Activated CD4-positive, alpha-beta T cell treated with anti-CD3 and anti-CD28 coated beads, Interleukin-2, amount 50 U/mL, for 24 hours (primary cell): ENCODE data around the gene COPS6.

Experiments
- DNase-seq, 2 donors: peaks; one replicate each; pipeline ENCODE4 v3.0.0-alpha.2; 2020; ENCODE audit warnings: low read depth in 1 of 2, low spot score in 1 of 2

COPS6 gene

DNA sequence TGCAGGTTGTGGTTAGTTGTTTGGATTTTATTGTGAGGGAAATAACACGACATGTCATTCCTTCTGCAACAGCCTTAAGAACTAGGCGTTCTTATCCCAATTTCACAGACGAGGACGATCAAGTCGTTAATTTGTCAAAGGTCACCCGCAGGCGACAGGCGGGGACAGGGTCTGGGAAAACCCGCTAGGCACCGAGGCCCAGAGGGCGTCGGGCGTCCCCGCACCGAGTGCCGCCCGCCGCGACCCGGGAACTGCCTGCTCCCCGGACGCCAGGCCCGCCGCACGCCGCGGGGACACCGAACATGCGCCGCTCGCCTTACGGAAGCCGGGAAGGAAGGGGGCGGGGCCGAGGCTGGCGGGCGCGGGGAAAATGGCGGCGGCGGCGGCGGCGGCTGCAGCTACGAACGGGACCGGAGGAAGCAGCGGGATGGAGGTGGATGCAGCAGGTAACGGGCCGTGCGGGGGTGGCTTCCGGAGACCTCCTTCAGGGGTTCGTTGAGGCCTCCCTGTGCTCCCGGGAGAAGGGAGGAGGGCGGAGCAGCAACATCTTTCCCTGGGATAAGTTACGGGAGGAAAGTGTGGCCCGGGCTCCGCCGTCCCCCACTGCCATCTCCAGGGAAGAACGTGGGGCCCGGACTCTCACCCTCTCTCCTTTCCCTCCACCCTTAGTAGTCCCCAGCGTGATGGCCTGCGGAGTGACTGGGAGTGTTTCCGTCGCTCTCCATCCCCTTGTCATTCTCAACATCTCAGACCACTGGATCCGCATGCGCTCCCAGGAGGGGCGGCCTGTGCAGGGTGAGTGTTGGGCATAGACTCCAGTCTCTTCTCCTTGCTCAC is at the start of gene COPS6:
TSS of gene COPS6 (plus strand) at position 349 of the 837 bp plus-strand sequence. CDS start at position 371, 22 bp downstream.
- peak; percentile 76 to 83 for DNase-seq

DNA sequence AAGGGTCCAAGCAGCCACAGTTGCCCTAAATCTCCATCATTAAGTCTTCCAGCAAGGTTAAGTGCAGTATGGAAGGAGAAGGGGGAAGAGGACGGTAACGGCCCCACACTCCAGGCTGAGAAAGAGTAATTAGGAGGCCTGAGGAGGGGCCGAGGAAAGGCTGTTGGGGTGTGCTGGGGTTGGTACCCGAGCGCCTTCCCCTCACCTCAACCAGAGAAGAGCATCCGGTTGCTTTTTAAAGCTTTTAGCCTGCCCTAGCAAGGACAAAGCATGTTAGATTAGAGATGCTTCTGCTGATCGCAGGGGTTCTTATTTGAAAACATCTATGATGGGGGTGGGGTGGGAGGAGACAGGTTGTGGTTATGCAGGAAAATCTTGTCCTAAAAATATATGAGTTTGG is 48.2 kb upstream of the COPS6 start:
- no peak for DNase-seq

GRCh38 chr7:100044718-100045117 is 44.1 kb upstream of the COPS6 start:
- no peak for DNase-seq

DNA sequence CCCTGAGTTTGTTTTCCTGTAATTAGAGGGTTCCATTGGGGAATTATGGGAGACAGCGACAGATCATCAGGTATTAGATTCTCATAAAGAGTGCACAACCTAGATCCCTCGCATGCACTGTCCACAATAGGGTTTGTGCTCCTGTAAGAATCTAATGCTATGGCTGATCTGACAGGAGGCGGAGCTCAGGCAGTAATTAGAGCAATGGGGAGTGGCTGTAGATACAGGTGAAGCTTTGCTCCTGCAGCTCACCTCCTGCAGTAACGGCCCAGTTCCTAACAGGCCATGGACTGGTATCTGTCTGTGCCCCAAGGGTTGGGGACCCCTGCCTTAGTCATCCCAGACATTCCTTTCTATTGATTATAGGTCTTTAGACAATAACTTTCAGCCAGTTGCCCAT is 40.1 kb upstream of the COPS6 start:
- no peak for DNase-seq

DNA sequence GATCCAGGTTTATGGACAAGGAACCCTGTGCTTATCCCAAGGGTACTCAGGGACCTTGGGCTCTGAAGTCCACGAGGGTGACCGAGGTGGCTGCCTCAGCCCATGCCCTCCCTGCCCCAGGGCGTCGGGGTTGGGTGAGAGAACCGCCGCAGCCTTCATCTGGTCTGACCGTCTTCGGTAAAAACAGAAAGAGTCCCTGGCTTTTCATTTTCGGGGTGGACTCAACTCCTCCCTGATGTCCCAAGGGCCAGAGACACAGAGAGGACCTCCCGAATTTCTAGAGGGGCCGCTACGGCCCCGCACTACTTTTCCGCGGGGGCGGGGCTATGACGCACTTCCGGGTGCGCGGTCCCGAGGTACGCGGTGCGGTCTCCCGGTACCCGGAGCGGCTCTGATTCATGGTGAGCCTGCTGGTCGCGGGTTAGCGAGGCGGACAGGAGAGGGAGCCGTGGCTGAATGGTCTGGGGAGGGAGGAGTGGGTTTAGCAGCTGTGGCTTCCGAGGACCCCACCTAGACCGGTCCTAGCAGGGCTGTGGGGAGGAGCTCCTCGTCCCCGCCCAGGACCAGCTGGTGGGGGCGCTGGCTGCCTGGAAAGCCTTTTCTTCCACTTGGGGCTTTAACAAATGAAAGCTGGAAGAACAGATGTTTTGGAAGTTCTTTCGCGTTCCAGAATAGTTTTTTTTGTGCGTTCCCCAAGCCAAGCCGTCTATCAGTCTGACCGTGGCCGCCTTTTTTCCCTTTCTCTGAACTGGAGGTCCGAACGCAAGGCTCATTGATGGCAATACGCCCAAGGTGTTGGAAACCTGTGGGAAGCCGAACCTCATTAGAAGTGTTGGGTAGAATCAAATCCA is 39.1 kb upstream of the COPS6 start, which contains the start of gene ZSCAN21:
TSS of gene ZSCAN21 (plus strand) at position 334 of the 851 bp plus-strand sequence. CDS start 7,233 bp downstream, outside the sequence.
- peak; percentile 71 to 78 for DNase-seq

DNA sequence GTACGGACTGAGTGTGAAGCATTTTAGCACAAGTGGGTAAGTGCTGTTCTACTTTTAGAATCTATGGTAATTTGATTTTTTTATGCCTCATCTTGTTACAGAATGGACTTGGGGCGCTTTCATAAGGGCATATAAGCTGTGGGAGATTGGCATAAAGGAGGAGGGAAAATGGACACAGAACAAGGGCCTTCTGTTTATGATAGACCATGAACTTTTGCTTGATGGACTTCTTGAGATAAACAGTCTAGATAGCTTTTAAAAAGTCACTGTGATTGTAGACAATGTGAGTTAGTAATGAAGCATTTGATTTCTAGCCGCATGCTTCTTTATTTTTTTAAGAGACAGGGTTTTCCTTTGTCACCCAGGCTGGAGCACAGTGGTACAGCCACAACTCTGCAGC is 37.2 kb upstream of the COPS6 start:
- no peak for DNase-seq

GRCh38 chr7:100053215-100053614 is 35.6 kb upstream of the COPS6 start:
- peak in 1 of 2 donors; percentile 7 for DNase-seq

DNA sequence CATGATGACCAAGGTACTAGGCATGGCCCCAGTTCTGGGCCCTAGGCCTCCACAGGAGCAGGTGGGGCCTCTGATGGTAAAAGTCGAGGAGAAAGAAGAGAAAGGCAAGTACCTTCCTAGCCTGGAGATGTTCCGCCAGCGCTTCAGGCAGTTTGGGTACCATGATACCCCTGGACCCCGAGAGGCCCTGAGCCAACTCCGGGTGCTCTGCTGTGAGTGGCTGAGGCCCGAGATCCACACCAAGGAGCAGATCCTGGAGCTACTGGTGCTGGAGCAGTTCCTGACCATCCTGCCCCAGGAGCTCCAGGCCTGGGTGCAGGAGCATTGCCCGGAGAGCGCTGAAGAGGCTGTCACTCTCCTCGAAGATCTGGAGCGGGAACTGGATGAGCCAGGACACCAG is 31.8 kb upstream of the COPS6 start:
- DNase-seq = no peak

- DNase-seq = no peak
Observed at GRCh38 chr7:100059251-100059739, 29.5 kb upstream of the COPS6 start.

DNA sequence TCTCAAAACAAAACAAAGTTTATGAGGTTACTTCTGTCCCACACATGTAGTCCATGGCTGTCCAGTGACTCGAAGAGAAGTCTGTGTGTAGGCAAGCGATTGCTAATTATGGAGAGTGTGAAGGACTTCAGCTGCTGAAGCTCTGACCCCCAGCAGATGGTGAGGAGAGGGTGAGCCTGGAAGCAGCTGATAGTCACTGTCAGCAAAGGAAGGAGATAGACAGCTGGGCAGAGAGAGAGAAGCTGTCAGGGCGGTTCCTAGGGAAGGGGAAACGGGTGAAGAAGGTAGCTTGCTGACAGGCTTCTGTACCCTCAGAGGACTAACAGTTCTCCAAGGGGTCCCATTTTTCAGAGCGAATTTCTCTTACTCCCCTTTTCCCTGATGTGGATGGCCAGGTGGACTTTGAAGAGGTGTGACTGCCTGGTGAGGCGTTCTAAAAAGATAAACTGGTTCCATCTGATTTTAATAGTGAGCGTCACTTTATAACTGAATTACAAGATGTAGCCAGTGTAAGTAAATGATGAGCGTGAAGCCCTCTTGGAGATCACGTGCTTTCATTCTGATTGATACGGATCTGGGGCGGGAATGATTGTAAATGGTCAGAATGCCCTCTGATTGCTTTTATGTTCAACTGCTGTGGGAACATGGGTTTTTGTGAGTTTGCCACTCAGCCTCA is 27.1 kb upstream of the COPS6 start:
- no peak for DNase-seq

DNA sequence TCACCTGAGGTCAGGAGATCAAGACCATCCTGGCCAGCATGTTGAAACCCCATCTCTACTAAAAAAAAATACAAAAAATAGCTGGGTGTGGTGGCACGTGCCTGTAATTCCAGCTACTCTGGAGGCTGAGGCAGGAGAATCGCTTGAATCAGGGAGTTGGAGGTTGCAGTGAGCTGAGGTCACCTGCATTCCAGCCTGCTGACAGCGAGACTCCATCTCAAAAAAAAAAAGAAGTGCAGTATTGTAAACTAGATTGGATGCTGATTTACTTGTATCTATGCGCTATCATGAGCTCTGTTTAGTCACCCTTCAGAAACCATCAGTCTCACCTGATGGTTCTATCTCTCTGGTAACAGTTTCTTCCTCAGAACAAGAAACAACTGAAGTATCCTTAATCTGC is 25.4 kb upstream of the COPS6 start:
- DNase-seq = no peak

GRCh38 chr7:100064162-100064561 is 24.6 kb upstream of the COPS6 start:
- no peak for DNase-seq

GRCh38 chr7:100065452-100066186 is 23.1 kb upstream of the COPS6 start:
- no peak for DNase-seq

GRCh38 chr7:100066953-100067352 is 21.8 kb upstream of the COPS6 start:
- DNase-seq = no peak

DNA sequence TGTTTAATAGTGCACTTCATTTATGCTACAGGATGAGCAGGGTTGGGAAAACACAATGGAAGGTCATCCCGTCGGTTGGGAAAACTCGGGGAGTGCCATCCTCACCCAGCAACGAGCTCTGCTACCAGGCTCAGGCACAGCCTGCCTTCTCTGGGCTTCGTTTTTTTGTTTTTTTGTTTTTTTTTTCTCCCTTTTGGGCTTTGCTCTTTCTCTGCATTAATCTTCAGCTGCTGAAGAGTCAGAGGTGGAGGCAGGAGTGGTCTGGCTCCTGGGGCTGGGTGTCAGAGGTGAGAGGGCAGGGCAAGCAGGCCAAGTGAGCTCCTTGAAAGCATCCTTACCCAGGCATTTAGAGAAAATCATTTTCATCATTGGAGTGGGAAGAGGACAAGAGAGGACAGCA is 18.8 kb upstream of the COPS6 start:
- DNase-seq = no peak

- no peak for DNase-seq
Observed at GRCh38 chr7:100071018-100071723, 17.6 kb upstream of the COPS6 start.

GRCh38 chr7:100072462-100072861 is 16.3 kb upstream of the COPS6 start:
- no peak for DNase-seq

DNA sequence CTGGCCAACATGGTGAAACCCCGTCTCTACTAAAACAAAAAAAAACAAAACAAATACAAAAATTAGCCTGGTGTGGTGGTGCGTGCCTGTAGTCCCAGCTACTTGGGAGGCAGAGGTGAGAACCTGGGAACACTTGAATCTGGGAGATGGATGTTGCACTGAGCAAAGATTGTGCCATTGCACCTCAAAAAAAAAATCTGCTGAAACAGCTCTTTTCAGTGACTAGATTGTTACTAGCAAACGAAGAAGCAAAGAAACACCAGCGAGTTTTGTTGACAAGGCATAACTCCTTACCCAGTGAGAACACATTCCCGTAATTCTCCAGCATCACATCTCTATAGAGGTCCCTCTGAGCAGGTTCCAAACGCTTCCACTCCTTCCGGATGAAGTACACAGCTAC is 13.9 kb upstream of the COPS6 start:
- no peak for DNase-seq

GRCh38 chr7:100075418-100075817 is 13.4 kb upstream of the COPS6 start:
- DNase-seq = no peak

DNA sequence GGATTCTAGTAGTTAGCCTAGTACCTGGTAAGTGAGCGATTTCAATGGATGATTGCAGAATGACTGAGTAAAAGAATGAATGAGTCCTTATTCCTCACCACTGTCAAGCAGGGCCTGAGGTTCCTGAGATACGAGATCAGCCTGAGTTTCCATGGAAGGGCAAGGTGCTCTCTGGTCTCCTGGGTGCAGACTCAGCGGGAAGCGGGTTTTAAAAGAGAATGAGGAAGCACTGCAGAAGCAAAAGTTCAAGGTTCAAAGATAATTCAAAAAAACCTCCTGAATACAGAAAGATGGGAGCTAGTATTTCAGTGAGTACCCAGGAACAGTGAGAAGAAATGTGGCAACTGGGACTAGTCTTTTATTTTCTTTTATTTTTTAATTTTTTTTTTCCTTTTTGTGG is 11.6 kb upstream of the COPS6 start:
- DNase-seq = no peak
